Ishikawa (cell line): ENCODE measurements around the gene TCF7L2.

Experiments
- MAX ChIP-seq: IDR thresholded peaks from 2 replicates; pipeline ENCODE4 v1.6.1; 2012
- TAF1 ChIP-seq: IDR thresholded peaks from 2 replicates; pipeline ENCODE4 v1.6.1; 2012; ENCODE audit warnings: low read depth, mild to moderate bottlenecking
- TF ChIP-seq, protein P1 (sequence below): IDR thresholded peaks from 2 replicates; pipeline ENCODE4 v1.6.1; 2012; ENCODE audit warnings: low read depth, mild to moderate bottlenecking

DNA sequence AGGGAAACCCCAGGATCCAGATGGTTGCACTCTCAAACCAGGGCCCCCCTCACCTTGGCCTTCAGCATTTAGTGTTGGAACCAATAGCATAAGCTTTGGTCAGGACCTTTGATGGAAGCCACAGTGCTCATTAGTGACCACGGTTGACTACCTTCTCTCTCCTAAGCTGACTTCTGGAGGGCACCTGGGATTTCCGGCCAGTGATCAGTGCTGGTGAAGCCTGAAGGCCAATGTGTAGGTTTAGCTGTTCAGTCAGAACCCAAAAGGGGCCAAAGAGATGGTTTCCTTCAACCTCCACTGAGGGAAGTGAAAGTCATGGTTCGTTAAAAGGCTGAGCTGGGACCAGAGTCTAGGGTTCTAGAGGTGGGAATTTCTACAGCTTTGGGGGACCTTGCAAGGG lies 46.4 kb downstream of the TCF7L2 start:
- TF ChIP-seq, protein P1, sequence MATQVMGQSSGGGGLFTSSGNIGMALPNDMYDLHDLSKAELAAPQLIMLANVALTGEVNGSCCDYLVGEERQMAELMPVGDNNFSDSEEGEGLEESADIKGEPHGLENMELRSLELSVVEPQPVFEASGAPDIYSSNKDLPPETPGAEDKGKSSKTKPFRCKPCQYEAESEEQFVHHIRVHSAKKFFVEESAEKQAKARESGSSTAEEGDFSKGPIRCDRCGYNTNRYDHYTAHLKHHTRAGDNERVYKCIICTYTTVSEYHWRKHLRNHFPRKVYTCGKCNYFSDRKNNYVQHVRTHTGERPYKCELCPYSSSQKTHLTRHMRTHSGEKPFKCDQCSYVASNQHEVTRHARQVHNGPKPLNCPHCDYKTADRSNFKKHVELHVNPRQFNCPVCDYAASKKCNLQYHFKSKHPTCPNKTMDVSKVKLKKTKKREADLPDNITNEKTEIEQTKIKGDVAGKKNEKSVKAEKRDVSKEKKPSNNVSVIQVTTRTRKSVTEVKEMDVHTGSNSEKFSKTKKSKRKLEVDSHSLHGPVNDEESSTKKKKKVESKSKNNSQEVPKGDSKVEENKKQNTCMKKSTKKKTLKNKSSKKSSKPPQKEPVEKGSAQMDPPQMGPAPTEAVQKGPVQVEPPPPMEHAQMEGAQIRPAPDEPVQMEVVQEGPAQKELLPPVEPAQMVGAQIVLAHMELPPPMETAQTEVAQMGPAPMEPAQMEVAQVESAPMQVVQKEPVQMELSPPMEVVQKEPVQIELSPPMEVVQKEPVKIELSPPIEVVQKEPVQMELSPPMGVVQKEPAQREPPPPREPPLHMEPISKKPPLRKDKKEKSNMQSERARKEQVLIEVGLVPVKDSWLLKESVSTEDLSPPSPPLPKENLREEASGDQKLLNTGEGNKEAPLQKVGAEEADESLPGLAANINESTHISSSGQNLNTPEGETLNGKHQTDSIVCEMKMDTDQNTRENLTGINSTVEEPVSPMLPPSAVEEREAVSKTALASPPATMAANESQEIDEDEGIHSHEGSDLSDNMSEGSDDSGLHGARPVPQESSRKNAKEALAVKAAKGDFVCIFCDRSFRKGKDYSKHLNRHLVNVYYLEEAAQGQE: no peak
- TF ChIP-seq MAX (no peak), TAF1 (no peak)
